Peyer's patch (tissue), 4 donors: ENCODE results near the gene ABHD2. TPM values are rescaled to one million over a fixed set of nuclear protein-coding genes. Genes with fewer than 3 reads are reported as not detected.

Experiments used
- DNase-seq, 3 donors: peaks; one replicate each; pipeline ENCODE4 v3.0.0-alpha.2; 2017 to 2019
- H3K27ac ChIP-seq, 4 donors: fragments of 200-600 bp; sonication (generic); one replicate each; pipeline ENCODE4 v1.5.1; 2016 to 2019
- H3K27me3 ChIP-seq, 2 donors: fragments of 200-600 bp; sonication (generic); one replicate each; pipeline ENCODE4 v1.5.1; 2019
- H3K36me3 ChIP-seq, 3 donors: fragments of 200-600 bp; sonication (generic); one replicate each; pipeline ENCODE4 v1.5.1; 2016 to 2019
- H3K4me1 ChIP-seq, 4 donors: fragments of 200-600 bp; sonication (generic); one replicate each; pipeline ENCODE4 v1.5.1; 2016 to 2019
- H3K4me3 ChIP-seq, 4 donors: fragments of 200-600 bp; sonication (generic); 1 replicate in 3 of 4; 2 replicates in 1 of 4; pipeline ENCODE4 v1.5.1; 2016 to 2019; ENCODE audit warnings: mild to moderate bottlenecking in 1 of 4
- H3K9me3 ChIP-seq, 4 donors: fragments of 200-600 bp; sonication (generic); one replicate each; pipeline ENCODE4 v1.5.1; 2016 to 2019; ENCODE audit warnings: mild to moderate bottlenecking in 1 of 4
- CTCF ChIP-seq, 6 experiments: fragments of 450-650 bp in 4 of 6; fragments of 200-600 bp in 2 of 6; sonication (generic) in 1 of 6; IDR thresholded peaks; one replicate each; pipeline ENCODE4 v1.5.1; 2017 to 2019; ENCODE audit warnings: antibody characterized with exemption in 6 of 6, mild to moderate bottlenecking in 3 of 6, moderate library complexity in 1 of 6
- POLR2A ChIP-seq, 2 donors: fragments of 450-650 bp; IDR thresholded peaks; one replicate each; pipeline ENCODE4 v1.5.1; 2017; ENCODE audit warnings: antibody characterized with exemption in 2 of 2, mild to moderate bottlenecking in 2 of 2, moderate library complexity in 2 of 2
- total RNA-seq, 4 donors: library from RNA; depleted of rRNA; stranded (reverse); fragments of >200 nt; gene quantifications; one replicate each; pipeline ENCODE4 v1.1.0, GENCODE V29; 2016

Gene ABHD2
- total RNA-seq, 4 donors from 2014 or later: 75.9 to 190 (median 121) TPM

- no peaks in the 10 kb centered on the region for H3K9me3 ChIP-seq
- TF ChIP-seq CTCF (IDR thresholded peaks at IDR 0.05): no peak
- no peak for TF ChIP-seq POLR2A (IDR thresholded peaks at IDR 0.05)
- H3K27ac ChIP-seq: peak overlapping the region in 3 of 4 donors; percentile 25 to 57 (median 25)
- H3K4me3 ChIP-seq: no peak overlapping the region
- H3K27me3 ChIP-seq: no peaks in the 10 kb centered on the region
- no peak for DNase-seq
- peaks cover 0 to 9% (median 0%) of the 10 kb centered on the region in 3 donors for H3K36me3 ChIP-seq
- peaks cover 0 to 26% (median 0%) of the 10 kb centered on the region in 4 donors for H3K4me1 ChIP-seq
Observed at GRCh38 chr15:89105147-89105546, 16.9 kb downstream of the ABHD2 start.

GRCh38 chr15:89106200-89106599 lies 17.9 kb downstream of the ABHD2 start:
- H3K9me3 ChIP-seq: no peaks in the 10 kb centered on the region
- no peak overlapping the region for H3K27ac ChIP-seq
- no peaks in the 10 kb centered on the region for H3K27me3 ChIP-seq
- no peak overlapping the region for H3K4me3 ChIP-seq
- DNase-seq: no peak
- H3K4me1 ChIP-seq: peaks cover 0 to 23% (median 0%) of the 10 kb centered on the region in 4 donors
- TF ChIP-seq CTCF (IDR thresholded peaks at IDR 0.05): no peak
- peaks cover 0 to 9% (median 0%) of the 10 kb centered on the region in 3 donors for H3K36me3 ChIP-seq

- Histone ChIP-seq H3K27me3 (no peaks in the 10 kb centered on the region), H3K4me1 (peaks cover 0 to 22% (median 6%) of the 10 kb centered on the region in 4 donors), H3K36me3 (peaks cover 0 to 9% (median 0%) of the 10 kb centered on the region in 3 donors), H3K4me3 (no peak overlapping the region), H3K9me3 (no peaks in the 10 kb centered on the region), H3K27ac (no peak overlapping the region)
- no peak for DNase-seq
- TF ChIP-seq POLR2A (IDR thresholded peaks at IDR 0.05): no peak
- TF ChIP-seq CTCF (IDR thresholded peaks at IDR 0.05): no peak
Observed at GRCh38 chr15:89107984-89108383, 19.7 kb downstream of the ABHD2 start.

GRCh38 chr15:89108835-89109234 lies 20.6 kb downstream of the ABHD2 start:
- Histone ChIP-seq H3K27me3 (no peaks in the 10 kb centered on the region), H3K27ac (peak overlapping the region in 1 of 4 donors; percentile 33), H3K36me3 (peaks cover 0 to 7% (median 0%) of the 10 kb centered on the region in 3 donors), H3K4me3 (no peak overlapping the region), H3K4me1 (peaks cover 0 to 26% (median 7%) of the 10 kb centered on the region in 4 donors), H3K9me3 (no peaks in the 10 kb centered on the region)
- DNase-seq: no peak
- TF ChIP-seq CTCF (IDR thresholded peaks at IDR 0.05) (no peak), POLR2A (IDR thresholded peaks at IDR 0.05) (no peak)

GRCh38 chr15:89109238-89109637 lies 21.0 kb downstream of the ABHD2 start:
- peak overlapping the region in 1 of 4 donors; percentile 33 for H3K27ac ChIP-seq
- no peaks in the 10 kb centered on the region for H3K9me3 ChIP-seq
- no peak for TF ChIP-seq POLR2A (IDR thresholded peaks at IDR 0.05)
- TF ChIP-seq CTCF (IDR thresholded peaks at IDR 0.05): no peak
- DNase-seq: no peak
- no peak overlapping the region for H3K4me3 ChIP-seq
- peaks cover 0 to 3% (median 0%) of the 10 kb centered on the region in 3 donors for H3K36me3 ChIP-seq
- no peaks in the 10 kb centered on the region for H3K27me3 ChIP-seq
- peaks cover 0 to 30% (median 7%) of the 10 kb centered on the region in 4 donors for H3K4me1 ChIP-seq

GRCh38 chr15:89110060-89110459 lies 21.8 kb downstream of the ABHD2 start:
- Histone ChIP-seq H3K27me3 (no peaks in the 10 kb centered on the region), H3K4me3 (no peak overlapping the region), H3K27ac (no peak overlapping the region), H3K36me3 (no peaks in the 10 kb centered on the region), H3K4me1 (peaks cover 0 to 38% (median 9%) of the 10 kb centered on the region in 4 donors), H3K9me3 (no peaks in the 10 kb centered on the region)
- no peak for DNase-seq
- TF ChIP-seq POLR2A (IDR thresholded peaks at IDR 0.05) (no peak), CTCF (IDR thresholded peaks at IDR 0.05) (no peak)
